Spinal cord (tissue), 10 donors: ENCODE measurements around the gene ECHDC3. TPM values are rescaled to one million over a fixed set of nuclear protein-coding genes. Genes with fewer than 3 reads are reported as not detected.
A peak's percentile ranks its signal among the peaks of the same experiment; 100 is the strongest.

Source experiments
- DNase-seq, 6 donors: peaks; one replicate each; pipeline versions ENCODE4 v3.0.0 to v3.0.0-alpha.2; 2013 to 2015; ENCODE audit warnings: low spot score in 6 of 6, low read depth in 4 of 6
- H3K27ac ChIP-seq: one replicate; pipeline ENCODE4 v1.5.1; 2013; ENCODE audit warnings: low read depth, low read length, control low read depth
- H3K27me3 ChIP-seq: one replicate; pipeline ENCODE4 v1.6.1; 2013; ENCODE audit warnings: low read length; ENCODE audit not compliant: control insufficient read depth, insufficient read depth
- H3K36me3 ChIP-seq: one replicate; pipeline ENCODE4 v1.6.1; 2013; ENCODE audit warnings: low read length; ENCODE audit not compliant: control insufficient read depth, insufficient read depth
- H3K4me1 ChIP-seq: one replicate; pipeline ENCODE4 v1.6.1; 2013; ENCODE audit warnings: low read length; ENCODE audit not compliant: control insufficient read depth, insufficient read depth
- H3K4me3 ChIP-seq: one replicate; pipeline ENCODE4 v1.5.1; 2013; ENCODE audit warnings: low read depth, low read length, control low read depth
- H3K9me3 ChIP-seq: one replicate; pipeline ENCODE4 v1.6.1; 2013; ENCODE audit warnings: low read length; ENCODE audit not compliant: control insufficient read depth, insufficient read depth
- WGBS: methylation state at CpG from one replicate; pipeline ENCODE4 v1.1.5; 2013; ENCODE audit warnings: missing lambda C conversion rate; ENCODE audit not compliant: insufficient coverage; 5-methylcytosine and 5-hydroxymethylcytosine counted together
- polyA plus RNA-seq, 2 donors: library from polyadenylated mRNA; unstranded; fragments of 120-200 nt; gene quantifications; one replicate each; pipeline ENCODE4 v1.2.1, GENCODE V29; 2013; ENCODE audit not compliant: insufficient read length in 2 of 2
- total RNA-seq, 2 donors: library from RNA; depleted of rRNA in 1 of 2; stranded (reverse); fragments of 120-200 nt in 1 of 2; fragments of >200 nt in 1 of 2; gene quantifications; one replicate each; pipeline versions ENCODE4 v1.2.3 to v1.2.4, GENCODE V29; 2013 to 2014
- donor health status: healthy.

Gene ECHDC3
- total and polyA plus RNA-seq, 4 donors: 1.9 to 5.9 (median 2.8) TPM

- Histone ChIP-seq H3K36me3 (no peaks in the 10 kb centered on the region), H3K27ac (no peak overlapping the region), H3K27me3 (peaks cover 3% of the 10 kb centered on the region), H3K4me3 (no peak overlapping the region), H3K9me3 (no peaks in the 10 kb centered on the region), H3K4me1 (peaks cover 11% of the 10 kb centered on the region)
- 84% methylated on average over 7 of the region's 9 CpGs for WGBS
- DNase-seq: no peak
These were observed 1.5 kb downstream of the ECHDC3 start for GRCh38 chr10:11743461-11744338.

- Histone ChIP-seq H3K36me3 (no peaks in the 10 kb centered on the region), H3K4me3 (no peak overlapping the region), H3K27me3 (peaks cover 3% of the 10 kb centered on the region), H3K27ac (no peak overlapping the region), H3K9me3 (no peaks in the 10 kb centered on the region), H3K4me1 (peaks cover 11% of the 10 kb centered on the region)
- WGBS: 100% methylated on average over 3 of the region's 6 CpGs
- no peak for DNase-seq
These were observed 2.9 kb downstream of the ECHDC3 start for GRCh38 chr10:11745045-11745444.

GRCh38 chr10:11746883-11747539, 4.8 kb downstream of the ECHDC3 start:
- Histone ChIP-seq H3K27me3 (no peaks in the 10 kb centered on the region), H3K36me3 (no peaks in the 10 kb centered on the region), H3K27ac (no peak overlapping the region), H3K9me3 (no peaks in the 10 kb centered on the region), H3K4me1 (peaks cover 6% of the 10 kb centered on the region), H3K4me3 (no peak overlapping the region)
- WGBS: 61% methylated on average over 11 of the region's 13 CpGs
- no peak for DNase-seq

GRCh38 chr10:11748866-11749265, 6.7 kb downstream of the ECHDC3 start:
- Histone ChIP-seq H3K27ac (no peak overlapping the region), H3K9me3 (no peaks in the 10 kb centered on the region), H3K4me1 (no peaks in the 10 kb centered on the region), H3K4me3 (no peak overlapping the region), H3K27me3 (no peaks in the 10 kb centered on the region), H3K36me3 (no peaks in the 10 kb centered on the region)
- WGBS: 100% methylated on average over 1 of the region's 5 CpGs
- DNase-seq: no peak

- Histone ChIP-seq H3K9me3 (no peaks in the 10 kb centered on the region), H3K4me3 (no peak overlapping the region), H3K4me1 (peaks cover 3% of the 10 kb centered on the region), H3K36me3 (no peaks in the 10 kb centered on the region), H3K27ac (no peak overlapping the region), H3K27me3 (no peaks in the 10 kb centered on the region)
- DNase-seq: no peak
- WGBS: no CpG with 5 or more reads among the region's 2 CpGs
These were observed 8.2 kb downstream of the ECHDC3 start for GRCh38 chr10:11750420-11750819.

- peak in 1 of 6 donors; percentile 55 for DNase-seq
- H3K27me3 ChIP-seq: no peaks in the 10 kb centered on the region
- H3K27ac ChIP-seq: no peak overlapping the region
- no peak overlapping the region for H3K4me3 ChIP-seq
- no peaks in the 10 kb centered on the region for H3K36me3 ChIP-seq
- WGBS: no CpG with 5 or more reads among the region's 1 CpG
- H3K9me3 ChIP-seq: no peaks in the 10 kb centered on the region
- H3K4me1 ChIP-seq: peaks cover 10% of the 10 kb centered on the region
These were observed 12.0 kb downstream of the ECHDC3 start for GRCh38 chr10:11754173-11754572.

GRCh38 chr10:11754620-11755019, 12.4 kb downstream of the ECHDC3 start:
- no peaks in the 10 kb centered on the region for H3K9me3 ChIP-seq
- H3K27me3 ChIP-seq: no peaks in the 10 kb centered on the region
- peaks cover 10% of the 10 kb centered on the region for H3K4me1 ChIP-seq
- H3K36me3 ChIP-seq: no peaks in the 10 kb centered on the region
- no peak overlapping the region for H3K27ac ChIP-seq
- no peak overlapping the region for H3K4me3 ChIP-seq
- whole genome bisulfite sequencing: 86% methylated on average over 3 of the region's 4 CpGs
- no peak for DNase-seq

- Histone ChIP-seq H3K4me1 (peaks cover 10% of the 10 kb centered on the region), H3K4me3 (no peak overlapping the region), H3K27me3 (no peaks in the 10 kb centered on the region), H3K9me3 (no peaks in the 10 kb centered on the region), H3K27ac (no peak overlapping the region), H3K36me3 (peaks cover 2% of the 10 kb centered on the region)
- 87% methylated on average over 12 of the region's 21 CpGs for WGBS
- no peak for DNase-seq
These were observed 13.5 kb downstream of the ECHDC3 start for GRCh38 chr10:11755512-11756263.

- no peak overlapping the region for H3K27ac ChIP-seq
These were observed 14.7 kb downstream of the ECHDC3 start for GRCh38 chr10:11756766-11757315.

More at GRCh38 chr10:11756766-11757315, 14.7 kb downstream of the ECHDC3 start:
- WGBS: 80% methylated on average over 6 of the region's 11 CpGs
- DNase-seq: no peak
- peaks cover 2% of the 10 kb centered on the region for H3K36me3 ChIP-seq
- no peaks in the 10 kb centered on the region for H3K27me3 ChIP-seq
- H3K4me1 ChIP-seq: peaks cover 10% of the 10 kb centered on the region
- H3K4me3 ChIP-seq: no peak overlapping the region
- no peaks in the 10 kb centered on the region for H3K9me3 ChIP-seq
